Activated CD8-positive, alpha-beta T cell treated with anti-CD3 and anti-CD28 coated beads for 36 hours (primary cell): ENCODE measurements around the gene CMTM3. TPM values are rescaled to one million over a fixed set of nuclear protein-coding genes. Genes with fewer than 3 reads are reported as not detected.

ENCODE experiments used
- ATAC-seq: fragments of 200-7000 bp; cut with Tn5 transposase; one replicate; pipeline ENCODE4 v1.10.0; 2021; ENCODE audit warnings: mild to moderate bottlenecking, moderate library complexity
- CTCF ChIA-PET: fragments of 350-600 bp; sonication (Branson Sonifier 250); formaldehyde crosslinking; loops from one replicate; lab custom pipeline; 2021; ENCODE audit warnings: antibody characterized with exemption; lab: Charles Lee
- POLR2A ChIA-PET: fragments of 350-600 bp; sonication (Branson Sonifier 250); formaldehyde crosslinking; loops from one replicate; lab custom pipeline; 2021; ENCODE audit warnings: antibody characterized with exemption; lab: Charles Lee
- DNase-seq: peaks from one replicate; pipeline ENCODE4 v3.0.0-alpha.2; 2020
- H3K27ac Mint-ChIP-seq: one replicate; pipeline ENCODE4 v1.8.0; 2021; ENCODE audit warnings: mild to moderate bottlenecking, mixed read lengths
- H3K27me3 Mint-ChIP-seq: one replicate; pipeline ENCODE4 v1.8.0; 2021; ENCODE audit warnings: mixed read lengths
- H3K36me3 Mint-ChIP-seq: one replicate; pipeline ENCODE4 v1.8.0; 2021; ENCODE audit warnings: low read depth, mixed read lengths
- H3K4me1 Mint-ChIP-seq: one replicate; pipeline ENCODE4 v1.8.0; 2021; ENCODE audit warnings: low read depth, mixed read lengths
- H3K4me3 Mint-ChIP-seq: one replicate; pipeline ENCODE4 v1.8.0; 2021; ENCODE audit warnings: mild to moderate bottlenecking, moderate library complexity, mixed read lengths
- H3K9me3 Mint-ChIP-seq: one replicate; pipeline ENCODE4 v1.8.0; 2021; ENCODE audit warnings: mixed read lengths
- intact Hi-C: fragments of 100-400 bp; cut with micrococcal nuclease; formaldehyde crosslinking; loops from one replicate; pipeline ENCODE4 v1.10.0; 2022
- total RNA-seq, 2 experiments: library from RNA; stranded (reverse); gene quantifications; one replicate each; pipeline ENCODE4 v1.2.3, GENCODE V29; 2021
- TF ChIP-seq, protein P1 (sequence below): fragments of 200-600 bp; IDR thresholded peaks from one replicate; pipeline ENCODE4 v1.8.0; 2022; ENCODE audit warnings: antibody characterized with exemption, mild to moderate bottlenecking

CMTM3 gene
- total RNA-seq, 2 experiments from 2014 or later, result 48.0 to 49.4 TPM

DNA sequence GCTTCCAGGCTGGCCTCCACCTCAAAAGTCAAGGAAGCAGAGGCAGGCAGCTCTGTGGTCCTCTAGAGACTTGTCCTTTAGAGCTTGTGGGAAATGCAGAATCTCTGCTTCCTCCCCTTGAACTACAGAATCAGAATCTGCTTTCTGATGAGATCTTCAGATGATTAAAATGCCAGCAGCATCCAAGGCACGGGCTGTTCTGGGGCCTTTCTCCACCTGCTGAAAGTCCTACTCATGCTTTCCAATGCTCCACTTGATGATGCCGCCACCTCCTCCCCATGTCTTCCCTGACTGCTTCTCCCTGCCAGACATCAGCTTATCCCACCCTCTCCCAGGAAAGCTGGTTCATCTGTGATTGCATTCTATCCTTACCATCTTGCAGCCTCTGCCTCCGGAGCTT, 33.3 kb downstream of the CMTM3 start:
- H3K27me3 Mint-ChIP-seq, result peaks cover 2% of the 10 kb centered on the region
- TF ChIP-seq, protein P1, sequence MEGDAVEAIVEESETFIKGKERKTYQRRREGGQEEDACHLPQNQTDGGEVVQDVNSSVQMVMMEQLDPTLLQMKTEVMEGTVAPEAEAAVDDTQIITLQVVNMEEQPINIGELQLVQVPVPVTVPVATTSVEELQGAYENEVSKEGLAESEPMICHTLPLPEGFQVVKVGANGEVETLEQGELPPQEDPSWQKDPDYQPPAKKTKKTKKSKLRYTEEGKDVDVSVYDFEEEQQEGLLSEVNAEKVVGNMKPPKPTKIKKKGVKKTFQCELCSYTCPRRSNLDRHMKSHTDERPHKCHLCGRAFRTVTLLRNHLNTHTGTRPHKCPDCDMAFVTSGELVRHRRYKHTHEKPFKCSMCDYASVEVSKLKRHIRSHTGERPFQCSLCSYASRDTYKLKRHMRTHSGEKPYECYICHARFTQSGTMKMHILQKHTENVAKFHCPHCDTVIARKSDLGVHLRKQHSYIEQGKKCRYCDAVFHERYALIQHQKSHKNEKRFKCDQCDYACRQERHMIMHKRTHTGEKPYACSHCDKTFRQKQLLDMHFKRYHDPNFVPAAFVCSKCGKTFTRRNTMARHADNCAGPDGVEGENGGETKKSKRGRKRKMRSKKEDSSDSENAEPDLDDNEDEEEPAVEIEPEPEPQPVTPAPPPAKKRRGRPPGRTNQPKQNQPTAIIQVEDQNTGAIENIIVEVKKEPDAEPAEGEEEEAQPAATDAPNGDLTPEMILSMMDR, result no peak
- no peaks in the 10 kb centered on the region for H3K9me3 Mint-ChIP-seq
- DNase-seq (no peak), ATAC-seq (no peak)
- H3K4me1 Mint-ChIP-seq, result no peaks in the 10 kb centered on the region
- no peak overlapping the region for H3K4me3 Mint-ChIP-seq
- intact Hi-C loops, result no loop called here
- H3K27ac Mint-ChIP-seq, result no peak overlapping the region
- no peaks in the 10 kb centered on the region for H3K36me3 Mint-ChIP-seq
- POLR2A ChIA-PET, result interaction anchor here (0.5 kb wide), 1 partner anchor 133 kb away, joined by 3 read pairs; no protein-coding TSS in a partner anchor
- CTCF ChIA-PET, result interaction anchor here (8.2 kb wide), 1 partner anchor 13 kb away, joined by 48 read pairs; no protein-coding TSS in a partner anchor

DNA sequence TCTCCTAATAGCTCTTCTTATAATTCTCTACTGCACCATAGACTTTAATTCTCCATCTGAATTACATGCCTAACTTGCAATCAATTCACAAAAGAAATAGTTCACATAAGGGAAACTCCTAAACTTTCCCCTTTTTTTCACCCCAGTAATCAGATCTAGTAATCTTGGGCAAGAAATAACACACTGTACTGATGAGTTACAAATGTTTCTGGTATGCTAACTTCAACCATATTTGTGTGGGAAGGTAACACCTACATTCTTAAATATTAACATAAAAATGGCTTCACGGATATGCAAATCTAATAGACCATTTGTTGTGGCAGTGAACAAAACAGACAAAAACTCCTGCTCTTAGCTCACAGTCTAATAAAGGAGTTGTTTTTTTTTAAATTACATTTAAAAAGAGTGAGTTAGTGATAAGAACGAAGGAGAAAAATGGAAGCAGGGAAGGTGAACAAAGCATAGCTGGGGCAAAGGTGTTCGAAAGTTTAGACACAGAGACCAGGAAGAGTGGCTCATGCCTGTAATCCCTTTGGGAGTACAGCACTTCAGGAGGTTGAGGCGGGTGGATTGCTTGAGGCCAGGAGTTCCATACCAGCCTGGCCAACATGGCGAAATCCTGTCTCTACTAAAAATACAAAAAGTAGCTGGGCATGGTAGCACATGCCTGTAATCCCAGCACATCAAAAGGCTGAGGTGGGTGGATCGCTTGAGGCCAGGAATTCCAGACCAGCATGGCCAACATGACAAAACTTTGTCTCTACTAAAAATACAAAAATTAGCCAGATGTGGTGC, 34.8 kb downstream of the CMTM3 start:
- Mint-ChIP-seq H3K27ac (no peak overlapping the region), H3K4me3 (no peak overlapping the region), H3K4me1 (no peaks in the 10 kb centered on the region), H3K9me3 (no peaks in the 10 kb centered on the region), H3K27me3 (peaks cover 2% of the 10 kb centered on the region), H3K36me3 (no peaks in the 10 kb centered on the region)
- ATAC-seq (no peak), DNase-seq (no peak)
- POLR2A ChIA-PET, result no interaction called here
- TF ChIP-seq, protein P1, result no peak
- CTCF ChIA-PET, result interaction anchor here (8.2 kb wide), 1 partner anchor 12 kb away, joined by 48 read pairs; no protein-coding TSS in a partner anchor
- intact Hi-C loops, result no loop called here

DNA sequence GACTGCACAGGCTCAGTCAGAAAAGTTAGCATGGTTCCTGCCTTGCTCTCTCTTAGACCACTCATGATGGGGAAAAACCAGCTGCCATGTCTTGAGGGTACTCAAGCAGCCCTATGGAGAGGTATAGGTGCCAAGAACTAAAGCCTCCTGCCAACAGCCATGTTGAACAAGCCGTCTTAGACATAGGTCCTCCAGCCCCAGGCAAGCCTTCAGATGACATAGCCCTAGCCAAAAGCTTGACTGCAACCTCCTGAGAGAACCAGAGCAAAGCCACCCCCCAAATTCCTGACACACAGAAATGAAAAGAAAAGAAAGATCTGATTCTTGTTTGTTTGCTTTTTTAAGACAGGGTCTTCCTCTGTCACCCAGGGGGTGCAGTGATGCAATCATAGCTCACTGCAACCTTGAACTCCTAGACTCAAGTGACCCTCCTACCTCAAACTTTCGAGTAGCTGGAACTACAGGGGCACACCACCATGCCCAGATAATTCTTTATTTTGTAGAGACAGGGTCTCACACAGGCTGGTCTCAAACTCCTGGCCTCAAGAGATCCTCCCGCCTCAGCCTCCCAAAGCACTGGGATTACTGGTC, 36.3 kb downstream of the CMTM3 start:
- DNase-seq, result no peak
- Mint-ChIP-seq H3K27me3 (peaks cover 2% of the 10 kb centered on the region), H3K9me3 (no peaks in the 10 kb centered on the region), H3K4me1 (no peaks in the 10 kb centered on the region), H3K27ac (no peak overlapping the region), H3K4me3 (no peak overlapping the region), H3K36me3 (no peaks in the 10 kb centered on the region)
- intact Hi-C loops, result no loop called here
- TF ChIP-seq, protein P1, result no peak
- ATAC-seq, result no peak
- ChIA-PET POLR2A (interaction anchor here (0.6 kb wide), 1 partner anchor 227 kb away, joined by 3 read pairs; no protein-coding TSS in a partner anchor), CTCF (interaction anchor here (8.2 kb wide), 1 partner anchor 10 kb away, joined by 48 read pairs; no protein-coding TSS in a partner anchor)

DNA sequence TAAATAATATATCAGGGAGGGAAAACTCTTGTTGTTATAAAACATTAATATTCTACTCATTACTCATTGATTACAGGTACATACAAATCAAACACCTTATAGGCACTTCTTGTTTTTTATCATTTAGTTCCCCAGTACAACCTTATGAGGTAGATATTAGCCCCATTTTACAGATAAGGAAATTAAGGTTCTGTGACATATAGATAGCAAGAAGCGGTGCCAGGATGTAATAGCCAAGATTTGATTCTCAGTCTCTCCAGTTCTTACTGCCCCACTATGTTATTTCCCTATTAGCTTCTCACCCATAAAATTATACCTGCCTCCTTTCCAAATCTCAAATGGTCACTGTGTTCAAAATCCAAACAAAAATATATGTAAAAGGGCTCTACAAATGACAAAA, 36.9 kb downstream of the CMTM3 start:
- Mint-ChIP-seq H3K4me3 (no peak overlapping the region), H3K9me3 (no peaks in the 10 kb centered on the region), H3K4me1 (no peaks in the 10 kb centered on the region), H3K36me3 (no peaks in the 10 kb centered on the region), H3K27ac (no peak overlapping the region), H3K27me3 (peaks cover 2% of the 10 kb centered on the region)
- CTCF ChIA-PET, result interaction anchor here (8.2 kb wide), 1 partner anchor 10 kb away, joined by 48 read pairs; no protein-coding TSS in a partner anchor
- intact Hi-C loops, result no loop called here
- DNase-seq (no peak), ATAC-seq (no peak)
- TF ChIP-seq, protein P1, result no peak
- POLR2A ChIA-PET, result no interaction called here

DNA sequence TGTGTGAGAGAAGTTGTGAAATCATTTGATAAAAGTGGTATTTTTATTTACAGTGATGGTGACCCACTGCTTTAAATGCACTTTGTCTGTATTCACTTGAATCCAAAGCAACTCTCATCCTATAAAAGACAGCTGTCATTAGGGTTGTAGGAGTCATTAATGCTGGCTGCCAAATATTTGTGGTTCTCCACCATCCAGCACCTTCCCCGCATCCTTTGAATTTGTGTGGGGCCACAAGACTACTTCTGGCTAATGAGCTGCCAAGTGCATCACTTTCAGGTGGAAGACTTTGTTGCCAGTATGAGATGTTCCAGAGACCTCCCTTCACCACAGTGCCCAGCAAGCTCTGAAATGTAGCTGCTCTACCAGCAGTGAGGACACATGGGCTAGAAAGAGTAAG, 43.4 kb downstream of the CMTM3 start:
- Mint-ChIP-seq H3K9me3 (no peaks in the 10 kb centered on the region), H3K36me3 (no peaks in the 10 kb centered on the region), H3K4me3 (no peak overlapping the region), H3K27ac (no peak overlapping the region), H3K4me1 (peaks cover 14% of the 10 kb centered on the region), H3K27me3 (no peaks in the 10 kb centered on the region)
- DNase-seq (no peak), ATAC-seq (no peak)
- TF ChIP-seq, protein P1, result no peak
- intact Hi-C loops, result no loop called here
- CTCF ChIA-PET, result interaction anchor here (0.9 to 1.8 kb wide), 3 partner anchors 10 to 96 kb away, joined by 3 to 5 read pairs (median 4); partner anchors contain the start of gene CKLF
- POLR2A ChIA-PET, result no interaction called here
